GM18526 (cell line): ENCODE measurements around the gene CPXM1.

Source experiments
- POLR2A ChIP-seq: IDR thresholded peaks from 3 replicates; pipeline ENCODE4 v1.6.1; 2011; ENCODE audit not compliant: insufficient read length; ENCODE audit errors: extremely low read depth

CPXM1 gene

DNA sequence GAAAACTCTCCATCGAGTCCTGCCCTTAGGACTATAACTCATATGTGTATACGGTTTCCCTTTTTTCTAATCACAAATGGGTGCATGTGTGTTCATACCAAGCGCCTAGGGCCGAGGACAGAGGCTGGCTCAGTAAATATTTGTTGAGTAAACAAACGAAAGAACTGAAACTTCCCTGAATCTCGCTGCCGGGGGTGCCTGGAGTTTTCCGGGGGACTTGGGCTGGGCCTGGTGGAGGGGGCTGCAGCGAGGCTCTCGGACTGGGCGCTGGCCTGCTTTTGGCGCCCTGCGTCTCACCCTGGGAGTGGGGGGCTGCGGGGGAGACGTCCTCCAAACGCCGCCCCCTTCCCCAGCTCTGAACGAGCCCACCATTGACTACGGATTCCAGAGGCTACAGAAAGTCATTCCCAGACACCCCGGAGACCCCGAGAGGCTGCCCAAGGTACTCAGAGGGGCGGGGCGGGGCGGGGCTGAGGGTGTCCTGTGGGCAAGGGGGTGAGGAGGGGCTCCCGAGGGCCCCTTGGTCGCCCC is 49.0 kb downstream of the CPXM1 start:
- TF ChIP-seq POLR2A: no peak

DNA sequence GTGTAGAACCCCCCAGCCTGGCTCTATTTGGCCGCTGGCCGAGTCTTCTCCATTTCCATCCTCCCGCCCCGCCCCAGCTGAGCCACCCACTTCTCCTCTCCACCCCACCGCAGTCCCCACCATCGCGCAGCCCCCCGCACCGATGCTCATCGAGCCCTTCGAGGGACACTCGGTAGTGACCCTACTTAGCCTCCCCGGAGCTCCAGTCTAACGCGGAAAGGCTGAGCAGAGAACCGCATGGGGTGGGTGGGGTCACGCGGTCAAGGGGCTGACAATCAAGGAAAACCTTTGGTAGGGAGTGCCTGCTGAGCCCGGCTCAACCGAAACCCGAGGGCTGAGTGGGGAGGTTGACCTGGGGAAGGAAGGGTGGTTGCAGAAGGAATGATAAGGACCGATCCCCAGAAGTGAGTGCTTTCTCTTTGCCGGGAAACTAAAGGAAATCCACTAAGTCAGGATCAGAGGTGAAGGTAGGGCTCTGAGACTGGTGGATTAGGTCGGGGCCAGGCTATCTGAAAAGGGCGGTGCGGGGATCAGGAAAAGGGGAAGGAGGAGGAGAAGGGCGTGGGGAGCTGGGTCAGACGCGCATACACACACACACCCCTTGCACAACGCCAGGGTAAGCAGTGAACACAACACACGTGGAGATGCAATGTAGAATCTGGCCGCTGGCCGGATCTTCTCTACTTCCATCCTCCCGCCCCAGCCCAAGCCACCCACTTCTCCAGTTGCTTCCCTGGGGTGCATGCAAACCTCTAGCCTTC is 49.8 kb downstream of the CPXM1 start:
- no peak for TF ChIP-seq POLR2A

DNA sequence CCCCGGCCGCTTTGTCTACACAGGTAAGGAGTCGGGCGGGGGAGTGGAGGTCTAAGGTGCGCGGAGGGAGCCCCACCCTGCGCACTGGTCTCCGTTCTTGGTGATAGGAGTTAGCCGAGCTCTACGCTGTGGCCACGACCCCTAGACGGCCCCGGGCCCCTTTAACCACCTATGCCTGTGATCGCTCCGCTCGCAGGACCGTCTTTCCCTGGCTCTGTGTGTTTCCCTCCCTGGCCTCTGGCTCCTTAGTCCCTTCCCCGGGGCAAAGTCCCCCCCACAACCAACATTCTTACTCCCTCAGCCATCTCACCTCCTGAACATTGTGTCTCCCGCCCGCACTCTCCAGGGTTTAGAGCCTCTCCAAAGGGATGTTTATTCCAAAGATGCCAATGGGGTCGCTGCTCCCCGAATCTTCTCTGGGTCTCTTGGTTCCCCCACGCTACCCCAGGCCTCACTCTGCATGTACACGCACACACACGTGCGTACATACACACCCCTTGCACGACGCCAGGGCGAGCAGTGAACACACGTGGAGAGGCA is 50.4 kb downstream of the CPXM1 start:
- TF ChIP-seq POLR2A: no peak

DNA sequence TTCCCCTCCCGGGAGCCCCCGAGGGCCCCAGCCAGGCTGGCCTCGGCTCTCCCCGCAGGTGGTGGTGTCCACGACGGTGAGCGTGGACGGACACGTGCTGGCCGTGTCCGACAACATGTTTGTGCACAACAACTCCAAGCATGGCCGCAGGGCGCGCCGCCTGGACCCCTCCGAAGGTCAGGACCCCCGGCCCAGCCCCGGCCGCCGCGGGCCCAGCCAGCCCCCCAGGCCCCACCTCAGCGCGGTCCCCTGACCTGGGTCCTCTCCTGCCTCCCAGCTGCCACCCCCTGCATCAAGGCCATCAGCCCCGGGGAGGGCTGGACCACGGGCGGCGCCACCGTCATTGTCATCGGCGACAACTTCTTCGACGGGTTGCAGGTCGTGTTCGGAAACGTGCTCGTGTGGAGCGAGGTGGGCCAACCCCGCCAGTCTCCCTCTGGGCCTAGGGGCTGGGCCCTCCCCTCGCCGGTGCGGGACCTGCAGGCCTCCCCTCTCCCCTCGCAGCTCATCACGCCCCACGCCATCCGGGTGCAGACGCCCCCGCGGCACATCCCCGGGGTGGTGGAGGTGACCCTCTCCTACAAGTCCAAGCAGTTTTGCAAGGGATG is 51.0 kb downstream of the CPXM1 start:
- TF ChIP-seq POLR2A: no peak

DNA sequence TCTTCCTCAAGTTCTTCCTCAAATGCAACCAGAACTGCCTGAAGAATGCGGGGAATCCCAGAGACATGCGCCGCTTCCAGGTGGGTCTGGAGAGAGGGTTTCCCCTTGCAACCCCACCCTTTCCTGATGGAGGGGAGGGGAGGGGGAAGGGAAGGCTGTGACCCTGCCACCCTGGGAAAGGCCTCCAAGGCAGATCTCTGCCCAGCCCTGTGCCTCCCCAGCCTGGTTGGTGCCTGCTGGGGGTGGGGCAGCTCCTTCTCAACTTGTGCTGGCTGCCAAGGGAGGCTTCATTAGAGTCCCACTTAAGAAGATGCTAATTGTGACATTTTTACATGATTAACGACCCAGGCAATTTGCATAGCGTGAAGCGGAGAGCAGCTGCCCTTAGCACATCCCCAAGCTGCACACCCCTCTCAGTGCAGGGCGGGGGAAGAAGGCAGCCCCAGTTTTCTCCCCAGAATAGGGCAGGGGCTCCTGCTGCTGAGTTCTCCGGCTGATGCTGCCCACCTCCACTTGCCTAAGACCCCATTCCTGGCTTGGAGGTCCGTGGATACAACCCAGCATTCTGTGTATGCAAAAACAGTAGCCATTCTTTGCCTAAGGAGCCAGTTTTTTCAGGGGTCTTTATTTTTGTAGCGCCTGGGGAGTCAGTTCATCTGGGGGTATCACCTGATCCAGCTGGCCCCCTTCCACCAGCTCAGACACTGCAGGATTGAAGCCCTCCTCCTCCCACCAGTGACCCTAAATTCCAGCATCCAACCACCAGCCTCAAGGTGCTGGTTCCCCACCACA is 51.7 kb downstream of the CPXM1 start:
- no peak for TF ChIP-seq POLR2A

- no peak for TF ChIP-seq POLR2A
These were observed 52.7 kb downstream of the CPXM1 start for GRCh38 chr20:2747676-2748235.

GRCh38 chr20:2746636-2747265 is 53.7 kb downstream of the CPXM1 start:
- TF ChIP-seq POLR2A: no peak

- no peak for TF ChIP-seq POLR2A
These were observed 54.3 kb downstream of the CPXM1 start for GRCh38 chr20:2745936-2746635.

DNA sequence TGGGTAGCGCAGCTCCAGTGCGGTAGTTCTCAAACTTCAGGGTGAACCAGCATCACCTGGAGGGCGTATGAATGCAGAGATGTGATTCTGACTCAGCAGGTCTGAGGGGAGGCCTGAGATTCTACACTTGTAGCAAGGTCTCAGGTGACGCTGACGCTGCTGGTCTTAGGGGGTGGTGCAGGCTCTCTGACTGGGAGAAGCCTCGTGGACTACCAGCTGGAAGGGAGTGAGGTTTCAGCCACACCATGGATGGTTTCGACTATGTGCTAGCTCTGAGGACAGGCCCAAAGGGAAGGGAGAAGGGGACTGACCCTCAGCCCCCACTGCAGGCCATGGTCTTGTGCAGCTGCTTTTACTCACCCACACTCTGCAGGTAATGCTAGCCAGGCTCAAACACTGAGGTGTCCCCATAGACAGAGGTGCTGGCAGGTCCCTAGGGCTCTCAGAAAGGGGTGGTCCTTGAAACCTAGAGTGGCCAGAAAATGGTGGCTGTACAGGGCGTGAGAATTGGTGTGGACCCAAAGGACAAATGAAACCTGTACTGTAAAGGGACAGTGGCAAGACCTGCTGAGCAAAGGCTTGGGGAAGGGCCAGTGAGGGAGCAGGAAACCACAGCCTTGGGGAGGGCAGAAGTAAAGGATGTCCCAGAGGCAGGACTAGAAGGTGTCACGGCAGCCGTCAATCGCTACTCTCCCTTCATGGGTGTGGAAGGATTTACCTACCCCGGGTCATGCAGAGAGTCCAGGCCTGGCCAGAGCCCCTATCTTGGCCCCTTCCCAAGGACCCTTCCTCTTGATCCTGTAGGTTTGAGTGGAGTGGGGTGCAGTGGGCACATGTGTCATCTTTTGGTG is 55.1 kb downstream of the CPXM1 start:
- TF ChIP-seq POLR2A: no peak
